DOHH2 (cell line): ENCODE data around the gene ARHGAP6.

ENCODE experiments used
- EZH2phosphoT487 ChIP-seq: fragments of 200-600 bp; sonication (generic); IDR thresholded peaks from 2 replicates; pipeline ENCODE4 v1.6.1; 2017; ENCODE audit warnings: borderline replicate concordance, mild to moderate bottlenecking, antibody characterized with exemption, low read length, moderate library complexity, mixed read lengths
- TF ChIP-seq, protein P1 (sequence below): fragments of 200-600 bp; sonication (generic); IDR thresholded peaks from one replicate; pipeline ENCODE4 v1.5.1; 2014; ENCODE audit warnings: antibody characterized with exemption, mild to moderate bottlenecking, low read depth, low read length; ENCODE audit not compliant: poor library complexity, severe bottlenecking

DNA sequence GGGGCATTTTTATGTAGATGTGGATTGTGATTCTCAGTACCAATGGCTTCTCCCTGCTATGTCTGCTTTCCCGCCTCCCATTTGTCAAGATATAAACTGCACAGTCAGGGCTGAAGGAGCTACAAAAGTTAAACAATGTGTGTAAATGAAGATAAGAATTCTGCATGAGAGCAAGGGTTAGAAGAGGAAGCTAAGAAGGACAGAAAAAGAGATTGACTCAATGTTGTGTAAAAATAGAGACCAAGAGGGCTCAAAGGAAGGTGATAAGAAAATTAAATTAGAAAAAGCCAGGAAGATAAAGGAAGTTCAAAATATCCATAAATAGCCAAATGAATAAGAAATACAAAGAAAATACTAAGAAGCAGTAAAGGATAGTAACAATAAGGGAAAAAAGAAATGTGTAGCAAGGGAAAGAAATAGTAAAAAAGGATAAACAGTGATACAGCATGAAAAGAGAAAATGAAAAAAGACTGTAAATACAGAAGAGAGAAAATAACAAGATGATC lies 290.1 kb downstream of the ARHGAP6 start:
- TF ChIP-seq, protein P1, sequence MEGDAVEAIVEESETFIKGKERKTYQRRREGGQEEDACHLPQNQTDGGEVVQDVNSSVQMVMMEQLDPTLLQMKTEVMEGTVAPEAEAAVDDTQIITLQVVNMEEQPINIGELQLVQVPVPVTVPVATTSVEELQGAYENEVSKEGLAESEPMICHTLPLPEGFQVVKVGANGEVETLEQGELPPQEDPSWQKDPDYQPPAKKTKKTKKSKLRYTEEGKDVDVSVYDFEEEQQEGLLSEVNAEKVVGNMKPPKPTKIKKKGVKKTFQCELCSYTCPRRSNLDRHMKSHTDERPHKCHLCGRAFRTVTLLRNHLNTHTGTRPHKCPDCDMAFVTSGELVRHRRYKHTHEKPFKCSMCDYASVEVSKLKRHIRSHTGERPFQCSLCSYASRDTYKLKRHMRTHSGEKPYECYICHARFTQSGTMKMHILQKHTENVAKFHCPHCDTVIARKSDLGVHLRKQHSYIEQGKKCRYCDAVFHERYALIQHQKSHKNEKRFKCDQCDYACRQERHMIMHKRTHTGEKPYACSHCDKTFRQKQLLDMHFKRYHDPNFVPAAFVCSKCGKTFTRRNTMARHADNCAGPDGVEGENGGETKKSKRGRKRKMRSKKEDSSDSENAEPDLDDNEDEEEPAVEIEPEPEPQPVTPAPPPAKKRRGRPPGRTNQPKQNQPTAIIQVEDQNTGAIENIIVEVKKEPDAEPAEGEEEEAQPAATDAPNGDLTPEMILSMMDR = no peak
- TF ChIP-seq EZH2phosphoT487 = no peak
